Measurements from ENCODE around the gene ATP11B.

GRCh38 chr3:182802413-182803390 lies 9.4 kb downstream of the ATP11B start:
- TF ChIP-seq POLR2AphosphoS5 (IDR thresholded peaks at IDR 0.05; ENCODE audit: borderline replicate concordance, low read depth, low read length) (no peak), FOXP2 (optimal IDR thresholded peaks at IDR 0.05; ENCODE audit: control extremely low read depth, extremely low read length, insufficient read depth) (no peak), EZH2 (IDR thresholded peaks at IDR 0.05) (no peak)
